ENCODE measurements around the gene GALNT7.

Gene GALNT7

DNA sequence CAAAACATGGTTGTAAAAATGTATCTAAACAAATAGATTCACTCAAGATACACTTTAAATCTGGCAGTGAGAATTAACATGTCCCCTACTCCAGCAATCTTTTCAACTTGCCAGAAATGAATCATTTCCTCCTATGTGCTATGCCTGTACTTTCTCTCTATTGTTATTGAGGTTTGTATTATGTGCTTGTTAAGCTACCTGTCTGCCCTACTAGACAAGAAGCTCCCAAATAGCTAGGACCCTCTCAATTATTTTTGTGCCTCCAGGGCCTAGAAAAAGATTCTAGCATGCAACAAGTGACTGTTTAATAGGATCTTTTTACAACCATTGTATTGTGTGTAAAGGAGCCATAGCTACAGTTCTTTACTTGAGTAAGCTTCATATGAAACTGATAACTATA lies 198.7 kb downstream of the GALNT7 start:
- H3K4me3 ChIP-seq (ENCODE audit: low read depth, low read length) = no peak overlapping the region
- TF ChIP-seq, protein P1, sequence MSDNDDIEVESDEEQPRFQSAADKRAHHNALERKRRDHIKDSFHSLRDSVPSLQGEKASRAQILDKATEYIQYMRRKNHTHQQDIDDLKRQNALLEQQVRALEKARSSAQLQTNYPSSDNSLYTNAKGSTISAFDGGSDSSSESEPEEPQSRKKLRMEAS (IDR thresholded peaks at IDR 0.05; ENCODE audit: low read depth, low read length) = no peak
- no peak for TF ChIP-seq MYC (IDR thresholded peaks at IDR 0.05; ENCODE audit: low read depth, low read length)
- TF ChIP-seq, protein P2, sequence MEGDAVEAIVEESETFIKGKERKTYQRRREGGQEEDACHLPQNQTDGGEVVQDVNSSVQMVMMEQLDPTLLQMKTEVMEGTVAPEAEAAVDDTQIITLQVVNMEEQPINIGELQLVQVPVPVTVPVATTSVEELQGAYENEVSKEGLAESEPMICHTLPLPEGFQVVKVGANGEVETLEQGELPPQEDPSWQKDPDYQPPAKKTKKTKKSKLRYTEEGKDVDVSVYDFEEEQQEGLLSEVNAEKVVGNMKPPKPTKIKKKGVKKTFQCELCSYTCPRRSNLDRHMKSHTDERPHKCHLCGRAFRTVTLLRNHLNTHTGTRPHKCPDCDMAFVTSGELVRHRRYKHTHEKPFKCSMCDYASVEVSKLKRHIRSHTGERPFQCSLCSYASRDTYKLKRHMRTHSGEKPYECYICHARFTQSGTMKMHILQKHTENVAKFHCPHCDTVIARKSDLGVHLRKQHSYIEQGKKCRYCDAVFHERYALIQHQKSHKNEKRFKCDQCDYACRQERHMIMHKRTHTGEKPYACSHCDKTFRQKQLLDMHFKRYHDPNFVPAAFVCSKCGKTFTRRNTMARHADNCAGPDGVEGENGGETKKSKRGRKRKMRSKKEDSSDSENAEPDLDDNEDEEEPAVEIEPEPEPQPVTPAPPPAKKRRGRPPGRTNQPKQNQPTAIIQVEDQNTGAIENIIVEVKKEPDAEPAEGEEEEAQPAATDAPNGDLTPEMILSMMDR (IDR thresholded peaks at IDR 0.05; ENCODE audit: low read depth, low read length) = no peak
- TF ChIP-seq POLR2A (IDR thresholded peaks at IDR 0.05; ENCODE audit: extremely low read depth, insufficient read length) = no peak
- no peak for DNase-seq (ENCODE audit: low read depth)

DNA sequence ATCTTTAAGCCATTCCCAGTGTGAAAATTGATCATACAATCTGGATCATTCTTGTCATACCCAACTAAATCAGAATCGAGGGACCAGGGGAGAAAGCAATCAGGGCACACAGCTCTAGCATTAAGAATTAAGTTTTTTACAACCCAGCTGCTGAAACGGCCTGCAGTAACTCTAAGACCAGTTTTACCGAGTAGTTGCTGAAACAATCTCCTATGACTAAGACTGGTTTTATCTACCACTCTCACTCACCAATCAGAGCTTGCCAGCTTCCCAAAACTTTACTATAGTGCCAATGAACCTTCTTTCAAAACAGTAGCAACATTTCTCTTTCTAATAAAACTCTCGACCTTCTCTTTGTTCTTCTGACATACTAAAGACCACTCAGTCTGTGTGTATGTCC lies 199.3 kb downstream of the GALNT7 start:
- peak overlapping the region; percentile 1 for H3K4me3 ChIP-seq (ENCODE audit: low read depth, low read length)
- DNase-seq (ENCODE audit: low read depth) = no peak
- TF ChIP-seq, protein P2 (IDR thresholded peaks at IDR 0.05; ENCODE audit: low read depth, low read length) = no peak
- no peak for TF ChIP-seq POLR2A (IDR thresholded peaks at IDR 0.05; ENCODE audit: extremely low read depth, insufficient read length)
- TF ChIP-seq, protein P1 (IDR thresholded peaks at IDR 0.05; ENCODE audit: low read depth, low read length) = no peak
- no peak for TF ChIP-seq MYC (IDR thresholded peaks at IDR 0.05; ENCODE audit: low read depth, low read length)

DNA sequence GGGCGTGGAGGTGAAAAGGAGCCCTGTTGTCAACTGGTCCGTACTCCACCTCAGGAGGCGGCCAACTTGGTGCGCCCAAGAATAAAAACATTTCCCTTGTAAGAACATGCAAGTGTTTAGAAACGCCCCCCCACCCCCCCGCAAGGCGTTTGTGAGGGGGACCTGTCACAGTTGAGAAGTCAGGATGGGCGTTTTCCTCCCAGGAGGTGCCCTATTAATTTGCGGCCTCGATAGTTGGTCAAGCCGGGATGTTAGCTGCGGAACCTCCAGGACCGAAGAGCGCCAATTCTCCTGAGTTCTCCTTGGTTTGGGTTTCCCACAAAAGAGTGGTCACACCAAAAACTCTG lies 201.5 kb downstream of the GALNT7 start:
- H3K4me3 ChIP-seq (ENCODE audit: low read depth, low read length) = peak overlapping the region; percentile 98
- peak; percentile 71 for DNase-seq (ENCODE audit: low read depth)
- TF ChIP-seq, protein P1 (IDR thresholded peaks at IDR 0.05; ENCODE audit: low read depth, low read length) = no peak
- TF ChIP-seq MYC (IDR thresholded peaks at IDR 0.05; ENCODE audit: low read depth, low read length) = no peak
- TF ChIP-seq, protein P2 (IDR thresholded peaks at IDR 0.05; ENCODE audit: low read depth, low read length) = no peak
- TF ChIP-seq POLR2A (IDR thresholded peaks at IDR 0.05; ENCODE audit: extremely low read depth, insufficient read length) = no peak

DNA sequence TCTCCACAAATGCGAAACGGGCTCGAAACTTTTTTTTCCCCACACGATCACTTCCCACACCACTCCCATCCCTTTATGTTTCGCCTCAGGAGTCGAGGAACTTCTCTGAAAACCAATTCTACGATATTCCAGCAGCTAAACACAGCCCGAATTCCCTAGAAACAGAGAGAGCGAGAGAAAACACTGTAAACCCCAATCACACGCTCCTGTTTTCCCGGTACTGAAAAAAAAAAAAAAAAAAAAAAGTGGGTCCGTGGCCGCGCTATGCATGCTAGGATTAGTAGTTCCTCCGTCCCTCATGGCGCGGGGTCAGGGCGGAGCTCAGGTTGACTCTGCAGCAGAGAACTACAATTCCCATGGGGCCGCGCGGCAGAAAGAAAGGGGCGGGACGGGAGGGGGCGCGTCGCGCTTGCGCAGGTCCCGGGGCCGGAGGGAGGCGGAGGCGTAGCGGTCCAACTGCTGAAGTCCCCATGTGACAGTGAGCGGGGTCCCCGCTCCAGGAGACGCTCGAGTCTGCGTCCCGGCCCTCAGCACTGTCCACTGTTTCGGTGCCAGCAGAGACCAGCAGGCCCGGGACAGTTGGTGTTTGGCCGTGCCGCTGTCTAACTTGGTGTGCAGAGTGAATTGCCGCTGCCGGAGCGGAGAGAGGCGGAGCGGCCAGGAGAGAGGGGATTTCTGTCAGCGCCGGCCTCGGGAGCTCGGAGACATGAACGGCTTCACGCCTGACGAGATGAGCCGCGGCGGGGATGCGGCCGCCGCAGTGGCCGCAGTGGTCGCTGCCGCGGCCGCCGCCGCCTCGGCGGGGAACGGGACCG lies 202.1 kb downstream of the GALNT7 start, which contains the start of gene SAP30:
SAP30 (plus strand) TSS at position 478 of the 815 bp plus-strand sequence; CDS start at position 707, 229 bp downstream.
- DNase-seq (ENCODE audit: low read depth) = peak; percentile 98
- TF ChIP-seq, protein P2 (IDR thresholded peaks at IDR 0.05; ENCODE audit: low read depth, low read length) = no peak
- TF ChIP-seq, protein P1 (IDR thresholded peaks at IDR 0.05; ENCODE audit: low read depth, low read length) = peak; percentile 66
- peak; percentile 91 for TF ChIP-seq POLR2A (IDR thresholded peaks at IDR 0.05; ENCODE audit: extremely low read depth, insufficient read length)
- no peak for TF ChIP-seq MYC (IDR thresholded peaks at IDR 0.05; ENCODE audit: low read depth, low read length)
- peak within 1 kb of the TSS; percentile 98 for H3K4me3 ChIP-seq (ENCODE audit: low read depth, low read length)

DNA sequence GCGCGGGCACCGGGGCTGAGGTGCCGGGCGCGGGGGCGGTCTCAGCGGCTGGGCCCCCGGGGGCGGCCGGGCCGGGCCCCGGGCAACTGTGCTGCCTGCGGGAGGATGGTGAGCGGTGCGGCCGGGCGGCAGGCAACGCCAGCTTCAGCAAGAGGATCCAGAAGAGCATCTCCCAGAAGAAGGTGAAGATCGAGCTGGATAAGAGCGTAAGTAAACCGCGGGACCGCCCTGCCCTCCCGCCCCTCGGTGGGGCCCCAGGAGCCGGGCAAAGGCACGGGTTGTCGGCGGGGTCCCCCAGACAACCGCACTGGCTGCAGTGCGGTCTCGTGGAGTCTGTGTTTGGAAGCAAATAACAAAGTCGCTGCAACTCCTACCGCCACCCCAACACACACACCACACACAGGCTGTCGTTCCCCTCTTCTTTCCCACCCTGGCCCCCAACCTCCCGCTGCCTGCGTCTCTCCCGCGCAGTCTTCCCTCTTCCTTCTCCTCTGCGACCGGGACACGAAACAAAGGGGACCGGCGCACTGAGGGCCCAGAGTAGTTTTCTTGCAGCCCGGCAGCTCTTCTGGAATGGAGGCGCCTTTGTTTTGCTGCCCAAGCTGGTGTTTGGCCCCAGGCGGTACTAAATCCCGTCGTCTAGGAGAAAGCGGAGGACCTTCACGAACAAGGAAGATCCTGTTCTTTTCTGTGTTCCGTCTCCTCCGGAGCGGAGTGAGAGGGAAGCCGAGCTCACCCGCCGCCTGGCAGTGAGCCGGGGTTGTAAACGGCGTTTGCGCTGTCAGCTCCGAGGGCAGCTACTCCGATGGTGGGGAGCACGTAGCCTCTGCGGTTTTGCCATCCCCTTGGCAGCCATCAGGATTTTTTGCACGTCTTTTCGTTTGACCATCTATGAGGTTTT lies 202.9 kb downstream of the GALNT7 start:
- peak overlapping the region; percentile 84 for H3K4me3 ChIP-seq (ENCODE audit: low read depth, low read length)
- TF ChIP-seq MYC (IDR thresholded peaks at IDR 0.05; ENCODE audit: low read depth, low read length) (0 out of 2 replicates have a peak, but pooled peaks have one; percentile 19), POLR2A (IDR thresholded peaks at IDR 0.05; ENCODE audit: extremely low read depth, insufficient read length) (no peak)
- DNase-seq (ENCODE audit: low read depth) = peak; percentile 79
